ENCODE data around the gene IRS1. TPM values are rescaled to one million over a fixed set of nuclear protein-coding genes. Genes with fewer than 3 reads are reported as not detected.
A peak's percentile ranks its signal among the peaks of the same experiment; 100 is the strongest.

IRS1 gene
- polyA plus RNA-seq, 3 donors: 12.6 to 14.3 (median 13.8) TPM

DNA sequence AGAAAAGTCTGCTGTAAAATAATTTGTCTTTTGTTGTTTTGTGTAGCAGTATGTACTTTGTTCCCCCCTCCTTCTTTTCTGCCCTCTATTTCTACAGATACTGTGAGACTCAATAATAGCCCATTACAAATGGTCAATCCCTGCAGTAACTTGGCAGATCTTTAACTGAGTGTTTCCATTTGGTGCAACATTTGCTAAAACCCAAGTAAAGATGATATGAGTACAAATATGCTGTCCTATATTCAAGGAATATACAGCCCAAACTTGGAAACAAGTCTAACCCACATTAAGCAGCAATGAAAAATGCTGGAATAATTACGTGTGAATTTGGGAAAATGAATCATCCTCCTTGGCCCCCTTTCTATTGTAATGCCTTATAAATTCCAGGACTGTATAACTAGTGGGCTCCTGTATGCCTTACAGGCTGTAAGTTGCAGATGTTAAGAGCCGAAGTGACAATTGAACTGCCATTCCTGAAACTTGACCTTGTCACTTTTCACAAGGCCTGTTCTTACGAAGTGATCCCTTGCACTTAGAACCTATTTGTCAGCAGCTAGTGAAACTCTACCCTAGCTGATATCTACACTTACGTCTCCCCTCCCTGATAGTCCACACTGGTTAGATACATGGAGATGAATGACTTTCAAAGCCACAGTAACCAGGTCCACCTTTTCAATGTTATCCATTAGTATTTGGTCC lies 104.9 kb downstream of the IRS1 start:
- peak; percentile 19 for DNase-seq

DNA sequence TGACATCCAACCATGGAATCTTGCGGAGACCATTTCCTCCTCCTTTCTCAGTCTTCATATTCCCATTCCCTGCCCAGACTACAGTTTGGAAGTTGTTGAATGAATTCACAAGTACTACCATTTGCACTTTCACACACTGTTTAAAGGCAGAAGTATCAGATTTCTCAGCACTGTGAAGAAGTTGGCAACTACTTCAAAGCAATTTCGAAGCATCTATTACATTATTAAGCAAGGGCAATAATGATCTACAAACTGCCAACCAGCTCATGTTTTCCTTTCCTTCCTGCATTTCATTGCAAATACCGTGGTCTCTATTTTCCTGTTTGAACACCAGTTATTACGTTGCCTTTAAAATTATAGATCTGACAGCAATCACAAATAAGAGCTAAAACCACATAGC lies 105.5 kb downstream of the IRS1 start:
- no peak for DNase-seq

DNA sequence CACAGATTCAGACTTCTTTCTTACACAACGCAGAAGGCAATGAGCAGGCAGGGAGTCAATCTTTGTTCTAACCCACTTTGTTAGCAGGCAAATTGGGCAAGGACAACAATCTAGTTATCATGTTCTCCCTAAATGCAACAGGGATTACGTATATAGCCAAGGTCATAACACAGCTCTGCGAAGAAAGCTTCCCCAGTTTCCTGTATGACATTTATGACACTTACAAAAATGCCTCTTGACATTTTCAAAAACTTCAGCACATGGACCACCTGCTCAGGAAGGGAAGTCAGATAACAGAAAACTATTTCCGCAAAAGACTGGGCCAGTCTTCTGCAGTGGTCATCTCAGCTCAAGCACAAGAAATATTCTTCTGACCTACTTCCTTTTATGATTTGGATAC lies 106.1 kb downstream of the IRS1 start:
- DNase-seq: no peak

DNA sequence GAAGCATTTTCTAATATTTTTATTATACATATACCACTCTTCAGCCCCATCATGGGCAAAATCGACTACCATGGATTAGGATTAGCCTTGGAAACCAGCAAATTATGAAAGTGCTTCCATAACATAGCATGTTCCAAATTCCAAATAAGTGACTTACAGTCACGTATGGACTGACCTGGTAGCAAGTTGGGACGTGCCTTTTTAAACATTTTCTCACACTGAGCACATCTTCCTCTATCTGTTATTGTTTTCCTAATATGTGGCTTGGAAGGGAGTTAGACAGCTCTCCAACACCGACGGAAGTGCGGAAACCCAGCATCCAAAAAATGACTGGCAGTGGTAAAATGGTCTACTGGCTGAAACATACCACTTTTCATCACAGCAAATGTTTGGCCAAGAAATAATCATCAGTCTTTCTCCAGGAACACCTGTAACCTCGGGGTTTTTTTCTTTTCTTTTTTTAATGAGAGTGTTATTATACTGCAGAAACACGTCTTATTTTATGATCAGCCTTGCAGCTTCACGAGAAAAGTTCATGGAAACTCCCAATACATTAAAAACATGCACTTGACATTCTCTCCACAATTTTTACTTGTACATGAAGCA lies 107.0 kb downstream of the IRS1 start:
- DNase-seq: no peak

DNA sequence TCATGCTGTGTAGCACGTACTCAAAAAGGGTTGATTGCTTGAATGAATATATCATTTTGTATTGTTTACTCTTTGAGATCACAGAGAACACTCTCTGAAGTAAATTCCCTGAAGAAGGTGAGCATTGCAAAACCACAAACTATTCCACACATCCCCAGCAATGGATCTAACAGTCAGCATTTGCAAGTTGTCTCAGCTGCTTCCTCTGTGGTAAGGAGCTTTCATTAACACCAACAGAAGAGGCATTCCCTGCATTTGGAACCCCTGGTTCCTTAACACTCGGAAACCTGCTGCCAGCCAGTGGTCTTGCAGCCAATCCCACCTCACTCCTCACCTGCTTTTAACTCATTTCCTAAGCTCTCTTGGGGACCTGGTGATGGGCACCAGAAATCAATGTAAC lies 108.4 kb downstream of the IRS1 start:
- no peak for DNase-seq

DNA sequence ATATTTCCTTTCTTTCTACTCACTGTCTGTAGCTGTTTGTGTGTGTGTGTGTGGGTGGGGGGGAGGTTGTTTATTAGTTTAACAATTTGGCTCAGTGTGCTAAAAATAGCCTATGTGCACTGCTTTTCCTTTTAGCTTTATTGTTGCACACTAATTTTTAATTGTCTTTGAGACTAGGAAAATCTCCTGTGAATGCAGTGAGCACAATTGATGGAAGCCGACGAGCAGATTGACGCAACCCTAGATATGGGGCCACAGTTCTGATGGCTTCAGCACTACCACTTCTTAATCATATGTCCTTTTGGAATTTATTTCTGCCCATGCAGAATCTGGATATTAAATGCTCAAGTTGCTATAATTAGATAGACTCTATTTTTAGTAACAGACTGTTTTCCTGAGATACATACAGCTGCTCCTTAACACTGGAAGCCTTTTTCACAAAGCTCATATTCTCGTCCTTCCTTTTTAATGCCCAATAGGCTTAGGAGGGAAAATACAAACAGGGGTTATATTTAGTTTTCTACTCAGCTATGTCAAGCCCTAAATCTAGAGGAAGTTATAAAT lies 109.1 kb downstream of the IRS1 start:
- DNase-seq: peak; percentile 42

DNA sequence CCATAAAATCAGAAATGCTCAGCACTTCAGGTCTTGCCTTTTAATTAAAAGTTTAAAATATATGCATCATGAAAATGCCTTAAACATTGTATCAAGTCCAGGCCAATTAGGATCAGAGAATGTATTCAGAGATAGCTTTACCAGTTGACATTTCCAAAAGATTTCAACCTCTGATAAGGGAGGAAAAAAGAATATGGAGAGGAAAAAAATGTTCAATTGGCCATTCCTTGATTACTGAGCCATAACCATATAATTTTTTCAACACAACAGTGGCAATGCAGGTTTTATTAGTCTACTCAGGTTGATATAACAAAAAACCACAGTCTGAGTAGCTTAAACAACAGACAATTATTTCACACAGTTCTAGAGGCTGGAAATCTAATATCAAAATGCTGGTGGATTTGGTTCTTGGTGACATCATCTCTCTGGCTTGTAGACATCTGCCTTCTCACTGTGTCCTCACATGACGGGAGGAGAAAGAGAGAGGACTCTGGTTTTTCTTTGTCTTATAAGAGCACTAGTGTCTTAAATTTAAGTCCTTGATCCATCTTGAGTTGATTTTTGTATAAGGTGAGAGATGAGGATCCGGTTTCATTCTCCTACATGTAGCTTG lies 111.9 kb downstream of the IRS1 start:
- DNase-seq: no peak

DNA sequence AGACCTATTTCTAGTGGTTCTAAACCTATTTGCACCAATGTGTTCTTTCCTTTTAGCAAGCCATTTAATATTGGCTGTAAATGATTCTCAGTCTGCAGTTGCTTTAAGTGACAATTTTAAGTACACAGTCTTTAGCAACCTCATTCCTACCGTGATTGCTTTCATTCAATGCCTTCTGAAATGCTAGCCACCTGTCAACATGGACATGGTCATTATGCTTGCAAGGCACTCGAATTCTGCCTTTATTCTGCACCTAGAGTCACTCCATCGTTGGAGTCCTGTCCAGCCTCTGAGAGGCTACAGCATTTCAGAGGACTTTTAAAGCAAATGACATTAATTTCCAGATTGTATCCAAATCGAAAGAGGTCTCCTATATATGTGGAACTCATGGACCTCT lies 115.1 kb downstream of the IRS1 start:
- DNase-seq: no peak

DNA sequence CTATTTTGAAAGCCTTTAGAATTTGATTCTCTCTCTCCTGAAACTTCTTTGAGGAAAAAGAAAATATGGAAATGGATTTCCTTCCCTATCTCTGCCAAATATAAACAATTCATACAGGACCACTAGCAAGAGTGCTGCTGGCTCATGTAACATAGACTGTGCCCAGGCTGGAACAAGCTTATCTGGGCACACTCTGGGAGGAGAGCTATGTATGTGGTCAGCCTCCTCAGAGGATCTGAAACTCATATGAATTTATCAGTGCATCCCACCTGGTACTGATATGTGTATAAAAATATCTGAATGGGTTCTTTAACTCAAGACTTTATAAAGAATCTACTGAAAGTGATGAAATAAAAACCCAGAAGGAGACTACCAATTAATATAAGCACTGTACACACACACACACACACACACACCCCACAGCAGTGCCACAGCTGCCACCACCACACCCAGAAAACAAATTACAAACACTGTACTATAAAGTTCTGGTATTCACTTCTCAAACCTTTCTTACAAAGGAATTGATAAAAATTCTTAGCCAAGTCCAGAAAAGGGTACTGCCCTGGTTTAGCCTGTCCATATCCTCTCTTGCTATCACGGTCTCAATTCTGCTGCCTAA lies 115.6 kb downstream of the IRS1 start:
- no peak for DNase-seq

DNA sequence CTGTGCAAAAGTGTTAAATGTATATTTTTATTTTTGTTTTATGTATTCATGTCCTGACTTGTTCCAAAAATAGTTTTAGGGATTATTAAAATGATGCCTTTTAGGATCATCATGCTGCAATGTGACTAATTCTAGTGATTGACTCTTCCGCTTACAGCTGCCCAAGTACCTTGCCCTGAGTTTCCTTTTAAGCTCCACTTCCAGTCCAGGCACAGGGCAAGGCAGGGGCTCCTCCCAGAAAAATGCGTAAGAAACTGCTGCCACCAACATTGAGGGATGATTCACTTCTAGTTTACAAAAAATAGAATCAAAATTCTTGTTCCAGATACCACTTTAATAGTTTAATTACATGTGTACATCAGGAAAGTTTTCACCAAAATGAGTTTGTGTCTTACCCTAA lies 116.4 kb downstream of the IRS1 start:
- no peak for DNase-seq

Other genes with a start within 250 kb of the IRS1 start
- gene RHBDD1, start 36.2 kb upstream of the IRS1 start, polyA plus RNA-seq (ENCODE audit: insufficient read length in 3 of 3): 10 to 100 TPM; 25.9 to 30.2 (median 26.5) TPM

All from renal pelvis (tissue), 4 donors.